OCI-LY1 (cell line): Measurements from ENCODE around the gene GXYLT1.
"Not testable (repeated sequence)": the region's sequence is repeated elsewhere in the genome, so short reads cannot be mapped to it uniquely, and the experiment has no call there.

Source experiments
- H2AFZ ChIP-seq: fragments of 200-600 bp; sonication (generic), shearing (Covaris generic); 2 replicates; pipeline ENCODE4 v1.6.0; 2014; ENCODE audit warnings: antibody characterized with exemption, mild to moderate bottlenecking, low read length
- H3F3A ChIP-seq: fragments of 200-600 bp; sonication (generic), shearing (Covaris generic); 2 replicates; pipeline ENCODE4 v1.6.0; 2014; ENCODE audit warnings: mild to moderate bottlenecking, antibody characterized with exemption, low read length, moderate library complexity; ENCODE audit not compliant: insufficient read depth
- H3K27ac ChIP-seq: fragments of 200-600 bp; sonication (generic); 2 replicates; pipeline ENCODE4 v1.5.1; 2014; ENCODE audit warnings: low read length, mixed run types, mild to moderate bottlenecking, low read depth; ENCODE audit not compliant: poor library complexity, severe bottlenecking
- H3K27me3 ChIP-seq: fragments of 200-600 bp; sonication (generic); 2 replicates; pipeline ENCODE4 v1.6.0; 2014; ENCODE audit warnings: antibody characterized with exemption, mild to moderate bottlenecking, low read length, moderate library complexity; ENCODE audit not compliant: insufficient read depth
- H3K36me3 ChIP-seq: fragments of 200-600 bp; sonication (generic); 2 replicates; pipeline ENCODE4 v1.6.1; 2014; ENCODE audit warnings: mild to moderate bottlenecking, antibody characterized with exemption, low read length, moderate library complexity, mixed read lengths; ENCODE audit not compliant: insufficient read depth
- H3K4me1 ChIP-seq: fragments of 200-600 bp; sonication (generic); 2 replicates; pipeline ENCODE4 v1.5.1; 2014; ENCODE audit warnings: mild to moderate bottlenecking, low read length, moderate library complexity; ENCODE audit not compliant: insufficient read depth, severe bottlenecking
- H3K4me2 ChIP-seq: fragments of 200-600 bp; sonication (generic), shearing (Covaris generic); 2 replicates; pipeline ENCODE4 v1.6.1; 2014; ENCODE audit warnings: low read length
- H3K4me3 ChIP-seq: fragments of 200-600 bp; sonication (generic); 2 replicates; pipeline ENCODE4 v1.5.1; 2014; ENCODE audit warnings: low read length, low read depth, mild to moderate bottlenecking, mixed read lengths; ENCODE audit not compliant: poor library complexity, severe bottlenecking
- H3K79me2 ChIP-seq: fragments of 200-600 bp; shearing (Covaris generic); 2 replicates; pipeline ENCODE4 v1.6.1; 2016; ENCODE audit warnings: mixed run types, low read length, mixed read lengths; ENCODE audit not compliant: insufficient read depth
- H3K9ac ChIP-seq: fragments of 200-600 bp; sonication (generic), shearing (Covaris generic); 2 replicates; pipeline ENCODE4 v1.6.1; 2014; ENCODE audit warnings: mild to moderate bottlenecking, low read length, mixed read lengths
- H3K9me2 ChIP-seq: fragments of 200-600 bp; sonication (generic), shearing (Covaris generic); 2 replicates; pipeline ENCODE4 v1.6.1; 2014; ENCODE audit warnings: low read depth, mild to moderate bottlenecking, low read length, mixed read lengths
- H3K9me3 ChIP-seq: fragments of 200-600 bp; shearing (Covaris generic); 2 replicates; pipeline ENCODE4 v1.6.1; 2014; ENCODE audit warnings: low read length, mixed read lengths
- H4K20me1 ChIP-seq: fragments of 200-600 bp; sonication (generic), shearing (Covaris generic); 2 replicates; pipeline ENCODE4 v1.6.0; 2016; ENCODE audit warnings: mild to moderate bottlenecking, low read length; ENCODE audit not compliant: insufficient read depth
- CTCF ChIP-seq: fragments of 200-600 bp; sonication (generic), shearing (Covaris generic); IDR thresholded peaks from 2 replicates; pipeline ENCODE4 v1.5.1; 2017; ENCODE audit warnings: mild to moderate bottlenecking, antibody characterized with exemption, low read length, moderate library complexity, mixed read lengths
- EZH2 ChIP-seq: fragments of 200-600 bp; sonication (generic), shearing (Covaris generic); IDR thresholded peaks from 2 replicates; pipeline ENCODE4 v1.8.0; 2017; ENCODE audit warnings: borderline replicate concordance, mixed run types, mild to moderate bottlenecking, antibody characterized with exemption, low read length, moderate library complexity, mixed read lengths

GXYLT1 gene

GRCh38 chr12:42119085-42119633, 25.5 kb downstream of the GXYLT1 start:
- H3F3A ChIP-seq = no peaks in the 10 kb centered on the region
- peaks cover 26% of the 10 kb centered on the region for H3K36me3 ChIP-seq
- no peaks in the 10 kb centered on the region for H4K20me1 ChIP-seq
- no peak for TF ChIP-seq EZH2
- TF ChIP-seq CTCF = no peak
- H2AFZ ChIP-seq = no peak overlapping the region
- no peaks in the 10 kb centered on the region for H3K4me1 ChIP-seq
- no peaks in the 10 kb centered on the region for H3K27me3 ChIP-seq
- H3K4me2 ChIP-seq = no peak overlapping the region
- no peak overlapping the region for H3K27ac ChIP-seq
- H3K79me2 ChIP-seq = peaks cover 37% of the 10 kb centered on the region
- no peak overlapping the region for H3K9ac ChIP-seq
- no peaks in the 10 kb centered on the region for H3K9me2 ChIP-seq
- H3K4me3 ChIP-seq = no peak overlapping the region
- no peaks in the 10 kb centered on the region for H3K9me3 ChIP-seq

GRCh38 chr12:42118136-42118879, 26.4 kb downstream of the GXYLT1 start:
- Histone ChIP-seq H3K79me2 (peaks cover 28% of the 10 kb centered on the region), H3K9me2 (no peaks in the 10 kb centered on the region), H2AFZ (no peak overlapping the region), H3K9ac (no peak overlapping the region), H3K27ac (no peak overlapping the region), H3K4me2 (no peak overlapping the region), H4K20me1 (no peaks in the 10 kb centered on the region), H3F3A (no peaks in the 10 kb centered on the region), H3K4me3 (no peak overlapping the region), H3K9me3 (no peaks in the 10 kb centered on the region), H3K27me3 (no peaks in the 10 kb centered on the region), H3K36me3 (peaks cover 26% of the 10 kb centered on the region), H3K4me1 (no peaks in the 10 kb centered on the region)
- TF ChIP-seq CTCF (no peak), EZH2 (no peak)

- H4K20me1 ChIP-seq = no peaks in the 10 kb centered on the region
- no peak overlapping the region for H2AFZ ChIP-seq
- H3K27me3 ChIP-seq = no peaks in the 10 kb centered on the region
- no peak overlapping the region for H3K4me2 ChIP-seq
- no peak overlapping the region for H3K4me3 ChIP-seq
- H3K4me1 ChIP-seq = peaks cover 12% of the 10 kb centered on the region
- peaks cover 40% of the 10 kb centered on the region for H3K36me3 ChIP-seq
- H3K9ac ChIP-seq = no peak overlapping the region
- no peaks in the 10 kb centered on the region for H3K9me2 ChIP-seq
- TF ChIP-seq EZH2 (no peak), CTCF (no peak)
- no peaks in the 10 kb centered on the region for H3K9me3 ChIP-seq
- H3K79me2 ChIP-seq = no peaks in the 10 kb centered on the region
- H3F3A ChIP-seq = no peaks in the 10 kb centered on the region
- H3K27ac ChIP-seq = no peak overlapping the region
These were observed 35.6 kb downstream of the GXYLT1 start for GRCh38 chr12:42109031-42109430.

GRCh38 chr12:42106791-42107190, 37.9 kb downstream of the GXYLT1 start:
- not testable (repeated sequence) for H2AFZ ChIP-seq, H4K20me1 ChIP-seq, H3K9ac ChIP-seq, H3K79me2 ChIP-seq, H3K4me2 ChIP-seq, H3K9me3 ChIP-seq, H3K27me3 ChIP-seq, H3F3A ChIP-seq, H3K4me3 ChIP-seq, H3K27ac ChIP-seq, H3K9me2 ChIP-seq
- Histone ChIP-seq H3K4me1 (peaks cover 12% of the 10 kb centered on the region), H3K36me3 (peaks cover 37% of the 10 kb centered on the region)
